SK-MEL-5 (cell line): ENCODE results near the gene HAL. TPM values are rescaled to one million over a fixed set of nuclear protein-coding genes. Genes with fewer than 3 reads are reported as not detected.
"Not testable (repeated sequence)": the region's sequence is repeated elsewhere in the genome, so short reads cannot be mapped to it uniquely, and the experiment has no call there.

Experiments
- DNase-seq: peaks from one replicate; pipeline ENCODE4 v3.0.0-alpha.2; 2016; ENCODE audit warnings: low read depth, low spot score
- in situ Hi-C: cut with HindIII; loops from 2 replicates; pipeline ENCODE4 v1.10.0; 2016; ENCODE audit warnings: low sequenced_read_pairs, high pct_unique_total_duplicates, low pct_unique_long_range_greater_than_20kb
- total RNA-seq: library from RNA; depleted of rRNA; stranded (reverse); fragments of >200 nt; shearing (Covaris generic); gene quantifications from 2 replicates; pipeline ENCODE4 v1.2.3, GENCODE V29; 2014

The HAL gene
- total RNA-seq, 1 experiment from 2014 or later: not detected

DNA sequence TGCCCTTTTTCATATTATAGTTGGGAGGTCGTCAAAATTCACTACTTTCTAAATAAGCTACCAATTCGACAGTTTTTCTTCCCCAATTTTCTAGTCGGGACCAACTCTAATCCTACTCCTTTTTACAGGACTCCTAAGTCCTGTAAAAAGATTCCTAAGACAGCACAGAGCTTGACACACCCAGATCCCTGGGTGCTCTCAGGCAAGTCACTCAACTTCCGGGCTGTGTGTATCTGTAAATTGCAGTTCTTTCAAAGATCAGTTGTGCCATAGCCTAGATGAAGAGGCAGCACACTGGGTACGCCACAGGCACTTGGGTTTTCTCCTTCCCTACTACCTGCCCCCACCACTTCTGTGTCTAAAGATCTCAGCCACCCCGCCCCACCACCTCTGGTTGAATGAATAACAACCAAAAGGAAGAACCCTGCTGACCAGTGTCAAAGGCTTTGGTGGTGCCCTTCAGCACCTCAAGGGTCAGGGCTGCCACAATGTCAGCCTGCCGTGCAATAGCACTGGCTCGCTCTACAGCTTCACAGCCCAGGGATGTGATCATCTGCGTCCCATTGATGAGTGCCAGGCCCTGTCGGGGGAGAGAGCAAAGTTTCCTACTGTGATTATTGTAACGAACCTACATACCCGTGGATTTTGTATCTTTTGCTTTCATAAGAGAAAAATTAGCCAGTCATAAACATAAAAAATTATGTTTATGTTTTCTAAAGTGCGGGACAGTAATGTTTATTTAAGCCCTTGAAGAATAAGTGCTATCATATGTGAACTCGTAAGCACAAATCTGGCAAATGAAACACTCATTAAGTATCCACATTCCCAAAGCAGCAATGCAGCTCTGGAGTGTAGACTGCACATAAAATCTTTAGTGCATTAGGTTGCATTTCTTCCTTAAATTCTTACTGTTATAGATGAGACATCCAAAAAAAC is 9.2 kb downstream of the HAL start:
- DNase-seq: no peak
- in situ Hi-C loops: no loop called here

DNA sequence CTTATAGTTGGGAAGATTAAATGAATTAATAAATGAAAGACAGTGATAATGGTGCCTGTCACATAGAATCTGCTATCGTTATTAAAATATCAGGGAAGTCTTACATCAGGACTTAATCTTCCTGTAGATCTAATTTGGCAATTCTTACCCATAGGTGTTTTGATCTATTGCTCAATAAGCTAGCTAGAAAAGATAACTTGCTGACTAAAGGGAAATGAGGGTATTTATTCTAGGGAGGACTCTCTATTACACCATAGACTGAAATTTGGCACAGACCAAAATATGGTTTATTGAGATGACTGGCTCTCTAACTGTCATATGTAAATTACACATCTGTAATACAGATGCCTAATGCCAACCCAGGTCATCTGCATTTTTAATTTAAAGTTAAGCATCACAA is 11.5 kb downstream of the HAL start:
- in situ Hi-C loops: no loop called here

DNA sequence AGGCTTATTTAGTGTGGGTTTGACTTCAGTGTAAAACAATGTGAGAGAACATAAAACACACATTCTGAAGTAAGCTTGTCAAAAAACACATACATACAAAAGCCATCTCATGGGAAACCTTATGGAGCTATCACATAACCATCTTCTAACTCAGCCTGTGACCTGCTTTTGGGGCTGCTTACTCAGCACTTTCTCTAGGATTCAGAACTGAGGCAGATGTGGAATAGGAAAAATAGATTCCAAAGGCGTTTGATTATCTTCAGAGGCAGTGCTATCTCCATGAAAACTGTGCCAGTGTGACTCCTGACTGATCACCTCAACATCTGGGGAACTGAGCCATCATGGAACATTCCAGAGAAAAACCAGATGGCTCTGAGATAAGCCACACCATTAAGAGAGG is 13.5 kb downstream of the HAL start:
- in situ Hi-C loops: no loop called here
- no peak for DNase-seq

More for the DNA sequence above, 11.5 kb downstream of the HAL start:
- DNase-seq: no peak

DNA sequence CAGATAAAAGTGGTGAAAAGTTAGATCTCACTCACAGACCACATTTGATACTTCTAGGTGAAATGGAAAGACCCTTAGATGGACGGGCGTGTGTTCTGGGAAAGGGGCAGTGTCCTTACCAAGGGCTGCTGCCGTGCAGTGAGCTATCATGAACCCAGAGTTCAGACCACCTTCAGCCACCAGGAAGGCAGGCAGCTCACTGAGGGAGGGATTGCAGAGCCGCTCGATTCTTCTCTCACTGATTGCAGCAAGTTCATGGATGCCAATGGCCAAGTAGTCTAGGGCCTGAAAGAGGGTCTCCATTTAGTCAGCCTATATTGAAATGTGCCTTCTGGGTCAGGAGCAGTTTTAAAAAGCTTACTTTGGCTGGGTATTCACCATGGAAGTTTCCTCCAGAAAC is 15.7 kb downstream of the HAL start:
- in situ Hi-C loops: no loop called here

DNA sequence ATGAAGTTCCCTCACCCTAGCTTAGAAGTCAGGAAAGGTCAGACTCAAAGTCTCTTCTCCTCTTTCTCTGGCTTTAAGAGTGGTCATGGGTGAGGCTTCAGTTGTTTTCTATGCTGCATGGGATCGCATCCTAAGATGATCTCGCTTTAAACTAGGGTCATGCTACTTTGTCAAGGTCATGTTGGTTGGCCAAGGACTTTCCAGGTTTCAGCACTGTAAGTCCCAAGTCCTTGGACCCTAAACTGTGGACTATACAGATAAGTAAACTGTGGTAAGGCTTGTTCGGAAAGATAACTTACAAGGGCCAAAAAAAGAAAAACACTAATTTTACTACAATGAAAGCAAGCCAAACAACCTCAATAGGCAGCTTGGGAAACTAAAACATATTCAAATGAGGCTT is 17.4 kb downstream of the HAL start:
- DNase-seq: no peak
- in situ Hi-C loops: no loop called here

More for the DNA sequence above, 15.7 kb downstream of the HAL start:
- DNase-seq: no peak

DNA sequence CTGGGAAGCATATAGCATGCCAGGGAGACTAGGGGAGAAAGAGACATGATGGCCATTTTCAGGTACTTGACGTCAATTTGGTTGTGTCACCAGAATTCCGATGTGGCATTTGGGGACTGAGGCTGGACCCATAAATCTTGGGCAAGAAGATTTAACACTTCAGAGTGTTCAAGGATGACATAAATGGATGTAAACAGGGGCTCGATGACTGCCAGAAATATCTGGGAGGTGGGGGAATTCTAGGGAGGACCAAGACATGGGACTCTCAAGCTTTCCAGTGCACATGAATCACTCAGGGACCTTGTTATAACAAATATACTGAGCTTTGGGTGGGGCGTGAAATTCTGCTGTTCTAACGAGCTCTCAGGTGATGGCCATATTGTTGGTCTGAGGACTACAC is 17.8 kb downstream of the HAL start:
- in situ Hi-C loops: no loop called here
- DNase-seq: no peak

DNA sequence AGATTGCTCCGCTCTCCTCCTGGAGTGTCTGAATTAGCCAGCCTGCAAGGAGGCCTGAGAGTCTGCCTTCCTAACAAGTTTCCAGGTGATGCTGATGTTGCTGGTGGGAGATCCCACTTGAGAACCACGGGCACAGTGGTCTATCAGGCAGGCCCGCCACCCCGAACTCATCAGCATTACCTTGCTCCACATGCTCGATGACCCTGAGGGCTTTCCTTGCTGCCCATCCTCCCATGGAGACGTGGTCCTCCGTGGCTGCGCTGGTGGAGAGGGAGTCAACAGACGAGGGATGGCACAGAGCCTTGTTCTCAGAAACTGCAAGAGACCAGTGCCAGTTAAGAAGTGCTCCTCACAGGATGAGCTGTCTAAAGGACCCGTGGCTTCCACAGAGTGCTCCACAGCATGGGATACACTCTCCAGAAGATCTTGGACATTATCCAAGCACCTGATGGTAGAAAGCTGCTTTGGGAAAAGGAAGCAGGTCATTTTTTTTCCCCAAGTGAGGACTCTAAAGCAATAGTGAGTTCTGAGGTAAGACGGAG is 18.3 kb downstream of the HAL start:
- no peak for DNase-seq
- in situ Hi-C loops: no loop called here

DNA sequence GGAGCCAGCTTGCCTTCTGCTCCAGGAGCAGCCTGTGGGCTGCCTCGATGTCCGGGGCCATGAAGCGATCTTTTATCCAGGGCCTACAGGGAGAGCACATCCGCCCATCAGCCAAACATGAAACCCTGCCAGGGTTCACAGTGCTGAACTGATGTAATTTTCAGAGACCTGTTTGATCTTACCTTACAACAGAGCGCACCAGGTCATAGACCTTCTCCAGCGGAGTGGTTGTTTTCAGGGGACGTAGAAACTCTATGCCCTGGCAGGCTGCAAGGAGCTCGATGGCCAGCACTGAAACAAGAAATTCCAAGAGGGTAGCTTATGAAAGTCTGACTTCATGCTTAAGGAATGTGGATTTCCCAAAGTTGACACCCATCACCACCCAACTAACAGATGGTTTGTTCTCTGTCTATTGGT is 19.7 kb downstream of the HAL start:
- in situ Hi-C loops: no loop called here
- no peak for DNase-seq

DNA sequence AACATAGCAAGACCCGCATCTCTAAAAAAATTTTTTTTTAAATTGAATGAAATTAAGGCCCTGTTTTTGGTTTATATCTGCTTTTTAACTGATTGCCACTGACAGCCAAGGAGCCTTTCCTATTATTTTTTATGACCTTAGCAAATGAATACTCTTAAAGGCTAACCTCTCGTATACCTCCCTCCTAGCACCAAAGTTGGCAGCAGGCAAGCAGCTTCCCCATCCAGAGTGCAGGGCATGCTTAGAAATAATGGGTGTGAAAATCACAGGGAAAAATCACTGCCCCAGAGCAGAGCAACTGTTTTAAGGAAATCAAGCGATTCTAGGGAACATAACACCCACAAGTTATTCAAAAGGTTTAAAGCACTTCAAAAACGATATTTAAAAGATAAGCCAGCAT is 20.7 kb downstream of the HAL start:
- in situ Hi-C loops: no loop called here

DNA sequence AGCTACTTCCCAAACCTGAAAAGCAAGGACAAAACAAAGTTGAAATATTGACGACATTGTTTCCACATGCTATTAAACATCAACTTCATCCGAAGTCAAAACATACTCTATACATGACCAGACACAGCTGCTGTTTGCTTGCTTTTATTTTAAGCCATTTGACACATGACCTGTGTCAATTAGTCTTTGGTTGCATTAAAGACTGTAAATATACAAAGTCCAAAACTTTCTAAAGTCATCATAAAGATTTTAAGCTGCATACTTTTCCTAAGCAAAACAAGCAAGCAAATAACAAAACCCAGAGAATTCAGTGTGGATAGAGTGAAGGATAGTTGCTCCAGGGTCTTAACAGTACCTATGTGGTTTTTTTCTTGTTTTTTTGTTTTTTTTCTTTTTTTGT is 21.8 kb downstream of the HAL start:
- in situ Hi-C loops: no loop called here
- no peak for DNase-seq

More for the DNA sequence above, 20.7 kb downstream of the HAL start:
- DNase-seq: no peak

DNA sequence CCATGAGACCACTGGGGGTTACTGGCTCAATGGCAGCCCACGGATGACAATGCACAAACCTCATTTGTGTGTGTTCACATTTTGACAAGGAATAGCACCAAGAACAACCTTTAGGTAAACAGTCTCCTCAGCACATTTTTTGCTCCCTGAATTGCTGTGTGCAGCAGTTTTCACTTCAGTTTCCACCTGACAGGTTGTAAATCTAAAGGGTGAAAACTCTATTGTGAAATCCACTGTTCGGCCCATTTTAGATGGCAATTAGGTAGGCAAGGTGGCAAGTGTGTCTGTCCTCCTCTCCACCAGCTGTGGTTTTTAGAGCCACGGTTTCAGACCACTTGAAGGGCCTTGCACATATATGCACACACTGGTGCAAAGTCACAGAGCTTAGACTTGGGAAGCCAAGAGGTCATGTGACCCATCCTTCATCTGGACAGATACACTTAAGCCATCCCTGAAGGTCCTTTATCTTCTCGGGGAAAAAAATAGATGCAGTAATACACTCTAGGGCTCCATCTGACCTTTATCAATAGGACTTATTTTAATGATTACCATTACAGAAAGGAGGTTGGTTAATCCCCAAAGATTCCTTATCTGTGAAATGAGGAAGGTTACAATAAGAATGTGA is 23.2 kb downstream of the HAL start:
- in situ Hi-C loops: no loop called here
- no peak for DNase-seq

DNA sequence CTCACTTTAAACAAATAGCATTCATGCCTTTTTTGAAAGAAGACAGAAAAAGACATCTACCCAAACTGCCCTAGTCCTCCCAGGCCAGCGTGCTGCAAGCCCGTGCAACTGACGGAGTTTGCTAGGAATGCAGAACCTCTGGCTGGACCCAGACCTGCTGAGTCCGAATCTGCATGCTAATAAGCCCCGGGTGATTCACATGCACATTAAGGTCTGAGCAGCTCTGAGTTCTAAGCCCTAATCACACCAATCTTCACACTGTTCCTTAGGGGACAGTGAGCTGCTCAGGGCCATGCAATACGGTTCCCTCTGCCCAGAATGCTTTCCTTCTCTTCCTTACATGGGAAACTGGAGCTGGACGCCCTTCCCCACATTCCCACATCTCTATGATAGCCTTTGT is 25.2 kb downstream of the HAL start:
- no peak for DNase-seq
- in situ Hi-C loops: no loop called here

DNA sequence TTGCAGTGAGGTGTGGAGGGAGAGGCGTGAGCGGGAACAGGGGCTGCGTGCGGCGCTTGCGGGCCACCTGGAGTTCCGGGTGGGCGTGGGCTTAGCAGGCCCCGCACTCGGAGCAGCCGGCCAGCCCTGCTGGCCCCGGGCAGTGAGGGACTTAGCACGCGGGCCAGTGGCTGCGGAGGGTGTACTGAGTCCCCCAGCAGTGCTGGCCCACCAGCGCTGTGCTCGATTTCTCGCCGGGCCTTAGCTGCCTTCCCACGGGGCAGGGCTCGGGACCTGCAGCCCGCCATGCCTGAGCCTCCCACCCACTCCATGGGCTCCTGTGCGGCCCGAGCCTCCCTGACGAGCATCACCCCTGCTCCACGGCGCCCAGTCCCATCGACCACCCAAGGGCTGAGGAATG is 27.0 kb downstream of the HAL start:
- in situ Hi-C loops, DNase-seq: not testable (repeated sequence)

DNA sequence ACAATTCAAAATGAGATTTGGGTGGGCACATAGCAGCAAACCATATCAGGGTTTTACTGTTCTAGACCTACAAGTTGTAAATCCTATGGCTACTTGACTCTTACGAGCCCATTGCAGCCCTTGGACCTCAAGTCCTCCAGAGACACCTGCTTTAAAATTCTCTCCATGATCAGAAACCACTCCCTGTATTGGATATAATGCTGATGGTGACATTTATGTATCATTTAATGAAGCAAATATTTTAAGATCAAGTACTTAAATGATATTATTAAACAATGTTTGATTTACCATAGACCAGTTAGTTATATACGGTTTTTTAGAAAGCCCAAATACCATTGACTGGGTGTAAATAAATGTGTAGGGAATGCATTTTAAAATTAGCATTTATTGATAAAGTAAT is 28.8 kb downstream of the HAL start:
- no peak for DNase-seq
- in situ Hi-C loops: no loop called here

DNA sequence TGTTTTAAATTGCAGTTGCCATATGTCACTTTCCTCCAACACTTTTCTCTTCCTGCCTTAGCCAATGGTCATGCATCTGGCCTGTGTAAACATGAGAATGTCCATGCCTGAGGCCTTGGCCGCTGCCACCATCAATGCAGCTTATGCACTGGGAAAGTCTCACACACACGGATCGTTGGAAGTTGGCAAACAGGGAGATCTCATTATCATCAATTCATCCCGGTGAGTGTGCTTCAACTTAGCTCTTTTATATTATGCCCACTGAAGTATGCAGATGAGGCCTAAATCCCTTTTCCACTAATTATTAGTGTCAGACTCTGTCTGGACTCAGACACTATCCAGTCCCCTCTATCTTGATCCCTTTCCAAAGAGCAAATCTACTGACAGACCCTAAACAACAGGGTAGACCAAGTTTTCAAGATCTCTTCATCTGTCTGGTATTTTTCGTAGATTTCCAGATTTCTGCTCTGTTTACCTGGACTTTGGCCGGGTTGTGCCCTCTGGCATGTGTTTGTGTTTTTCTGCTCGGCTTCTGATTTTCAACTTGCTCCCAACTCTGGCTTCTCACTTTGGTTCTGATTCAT is 29.8 kb downstream of the HAL start:
- in situ Hi-C loops: no loop called here
- no peak for DNase-seq

DNA sequence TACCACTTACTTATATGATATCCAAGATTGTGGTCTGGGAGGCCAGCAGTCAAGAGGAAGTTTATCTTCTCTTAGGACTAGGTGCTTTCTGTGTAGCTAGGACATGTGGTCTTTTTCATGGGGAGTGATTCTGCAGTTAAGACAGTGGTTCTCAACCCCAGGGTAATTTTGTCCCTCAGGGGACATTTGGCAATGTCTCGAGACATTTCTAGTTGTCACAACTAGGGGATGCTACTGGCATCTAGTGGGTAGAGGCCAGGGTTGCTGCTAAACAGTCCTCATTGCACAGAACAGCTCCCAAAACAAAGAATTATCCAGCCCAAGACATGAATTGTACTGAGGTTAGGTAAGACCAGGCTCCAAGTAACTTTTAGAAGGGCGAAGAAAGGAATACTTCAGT is 33.0 kb downstream of the HAL start:
- peak; percentile 41 for DNase-seq
- in situ Hi-C loops: no loop called here

DNA sequence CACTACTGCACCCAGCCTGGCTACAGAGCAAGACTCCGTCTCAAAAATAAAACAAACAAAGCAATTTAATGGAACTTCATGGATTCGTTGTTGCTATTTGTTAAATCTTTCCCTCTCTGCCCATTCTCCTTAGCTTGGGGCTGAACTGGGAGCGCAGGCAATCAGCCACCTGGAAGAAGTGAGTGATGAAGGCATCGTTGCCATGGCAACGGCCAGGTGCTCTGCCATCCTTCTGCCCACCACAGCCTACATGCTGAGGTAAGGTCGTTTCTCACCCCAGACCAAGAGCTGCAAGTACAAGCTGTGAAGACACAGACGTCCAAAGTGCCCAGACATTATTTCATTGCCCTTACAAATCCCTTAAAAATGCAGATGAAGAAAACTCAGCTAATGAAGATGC is 33.9 kb downstream of the HAL start:
- DNase-seq: no peak
- in situ Hi-C loops: no loop called here

DNA sequence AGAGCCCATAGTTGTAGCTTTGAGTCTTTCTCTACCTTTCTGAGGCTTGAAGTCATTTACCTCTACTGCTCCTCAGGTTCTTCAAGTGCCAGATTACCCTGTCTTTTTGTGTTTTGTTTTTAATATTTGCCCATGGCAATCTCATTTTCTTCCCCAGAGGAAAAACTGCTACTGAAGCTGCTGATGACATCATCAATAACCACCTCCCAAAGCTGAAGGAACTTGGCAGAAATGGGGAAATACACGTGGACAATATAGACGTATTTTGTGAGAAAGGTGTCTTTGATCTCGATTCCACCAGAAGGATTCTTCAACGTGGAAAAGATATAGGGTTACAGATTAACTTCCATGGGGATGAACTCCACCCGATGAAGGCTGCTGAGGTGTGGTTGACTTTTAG is 35.9 kb downstream of the HAL start:
- no peak for DNase-seq
- in situ Hi-C loops: no loop called here
